ENCODE measurements around the gene RMP24.

The RMP24 gene

GRCh38 chr18:35933982-35934381, 38.5 kb upstream of the RMP24 start:
- intact Hi-C loops (cut with DNase I): no loop called here

DNA sequence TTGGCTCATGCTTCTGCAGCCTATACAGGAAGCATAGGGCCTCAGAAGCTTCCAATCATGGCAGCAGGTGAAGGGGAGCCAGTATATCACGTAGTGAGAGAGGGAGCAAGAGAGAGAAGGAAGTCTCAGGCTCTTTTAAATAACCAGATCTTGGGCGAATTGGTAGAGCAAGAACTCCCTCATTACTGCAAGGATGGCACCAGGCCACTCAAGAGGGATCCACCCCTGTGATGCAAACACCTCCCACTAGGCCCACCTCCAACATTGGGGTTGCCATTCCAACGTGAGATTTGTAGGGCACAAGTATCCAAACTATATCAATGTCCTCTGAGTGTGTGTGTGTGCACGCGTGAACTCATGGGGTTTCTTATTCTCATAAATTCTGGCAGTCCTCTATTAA, 37.6 kb upstream of the RMP24 start:
- intact Hi-C loops (cut with DNase I): no loop called here

More at GRCh38 chr18:35933982-35934381, 38.5 kb upstream of the RMP24 start:
- H3K4me3 ChIP-seq: no peak overlapping the region
- no peaks in the 10 kb centered on the region for H3K36me3 ChIP-seq
- no peaks in the 10 kb centered on the region for H3K9me3 ChIP-seq
- WGBS, 2 donors: 69 to 77% methylated on average over 8 of the region's 8 CpGs
- no peak for DNase-seq
- no peaks in the 10 kb centered on the region for H3K27me3 ChIP-seq
- no peaks in the 10 kb centered on the region for H3K4me1 ChIP-seq
- H3K27ac ChIP-seq: no peak overlapping the region
- no peak for TF ChIP-seq CTCF (IDR thresholded peaks at IDR 0.05)
- TF ChIP-seq EP300 (IDR thresholded peaks at IDR 0.05): no peak
- TF ChIP-seq POLR2A (IDR thresholded peaks at IDR 0.05): no peak
- TF ChIP-seq POLR2AphosphoS5 (IDR thresholded peaks at IDR 0.05): no peak

DNA sequence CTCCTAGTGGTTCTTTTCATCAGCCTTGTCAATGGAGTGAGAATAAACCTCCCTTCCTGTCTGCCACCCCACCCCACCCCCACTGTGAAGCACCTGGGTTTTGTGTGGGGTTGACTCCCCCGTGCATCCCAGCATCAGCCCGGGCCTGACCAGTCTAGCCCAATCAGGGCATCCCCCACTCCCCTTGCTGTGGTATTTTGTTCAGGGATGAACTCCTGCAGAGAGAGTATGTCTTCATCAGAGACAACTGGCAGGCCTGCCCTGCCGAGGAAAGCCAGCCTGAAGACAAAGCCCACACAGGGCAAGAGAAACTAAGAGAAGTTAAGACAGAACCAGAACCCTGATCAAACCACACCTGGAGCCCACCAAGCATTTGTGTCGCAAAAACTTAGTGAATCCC, 36.7 kb upstream of the RMP24 start:
- no peak for DNase-seq
- no peaks in the 10 kb centered on the region for H3K4me1 ChIP-seq
- H3K36me3 ChIP-seq: no peaks in the 10 kb centered on the region
- no peak overlapping the region for H3K27ac ChIP-seq
- H3K27me3 ChIP-seq: no peaks in the 10 kb centered on the region
- TF ChIP-seq POLR2A (IDR thresholded peaks at IDR 0.05): no peak
- TF ChIP-seq POLR2AphosphoS5 (IDR thresholded peaks at IDR 0.05): no peak
- no peak for TF ChIP-seq EP300 (IDR thresholded peaks at IDR 0.05)
- TF ChIP-seq CTCF (IDR thresholded peaks at IDR 0.05): no peak
- WGBS, 2 donors: 67 to 74% methylated on average over 4 of the region's 4 CpGs
- intact Hi-C loops (cut with DNase I): no loop called here
- no peaks in the 10 kb centered on the region for H3K9me3 ChIP-seq
- no peak overlapping the region for H3K4me3 ChIP-seq

More for the DNA sequence above, 37.6 kb upstream of the RMP24 start:
- Histone ChIP-seq H3K4me1 (no peaks in the 10 kb centered on the region), H3K4me3 (no peak overlapping the region), H3K27ac (no peak overlapping the region), H3K27me3 (no peaks in the 10 kb centered on the region), H3K9me3 (no peaks in the 10 kb centered on the region), H3K36me3 (no peaks in the 10 kb centered on the region)
- DNase-seq: no peak
- 70 to 82% methylated on average over 5 of the region's 5 CpGs for WGBS, 2 donors
- no peak for TF ChIP-seq EP300 (IDR thresholded peaks at IDR 0.05)
- no peak for TF ChIP-seq CTCF (IDR thresholded peaks at IDR 0.05)
- no peak for TF ChIP-seq POLR2A (IDR thresholded peaks at IDR 0.05)
- TF ChIP-seq POLR2AphosphoS5 (IDR thresholded peaks at IDR 0.05): no peak

DNA sequence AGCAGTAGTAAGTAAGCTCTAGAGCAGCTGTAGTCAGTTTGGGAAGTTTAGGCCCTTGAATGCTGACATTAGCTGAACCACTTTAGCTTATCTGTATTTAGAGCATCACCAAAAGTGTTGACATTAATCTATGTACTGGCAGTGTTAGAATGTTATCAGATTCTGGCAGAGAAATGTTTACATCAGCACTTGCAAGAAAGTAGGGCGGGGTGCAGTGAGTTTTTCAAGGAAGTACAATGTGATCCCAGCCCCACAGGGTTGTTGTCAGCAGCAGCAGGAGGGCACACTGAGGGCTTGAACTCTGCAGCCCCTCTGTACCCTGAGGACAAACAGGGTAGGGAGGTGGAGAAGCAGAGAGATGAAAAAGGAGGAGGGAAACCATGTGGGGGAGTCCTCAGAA, 35.5 kb upstream of the RMP24 start:
- Histone ChIP-seq H3K27me3 (no peaks in the 10 kb centered on the region), H3K36me3 (no peaks in the 10 kb centered on the region), H3K4me1 (no peaks in the 10 kb centered on the region), H3K4me3 (no peak overlapping the region), H3K27ac (no peak overlapping the region), H3K9me3 (no peaks in the 10 kb centered on the region)
- DNase-seq: no peak
- TF ChIP-seq CTCF (IDR thresholded peaks at IDR 0.05) (no peak), POLR2AphosphoS5 (IDR thresholded peaks at IDR 0.05) (no peak), EP300 (IDR thresholded peaks at IDR 0.05) (no peak)
- WGBS, 2 donors: 40 to 67% methylated on average over 1 of the region's 1 CpG
- intact Hi-C loops (cut with DNase I): no loop called here

- Histone ChIP-seq H3K27me3 (no peaks in the 10 kb centered on the region), H3K27ac (no peak overlapping the region), H3K36me3 (no peaks in the 10 kb centered on the region), H3K4me1 (no peaks in the 10 kb centered on the region), H3K9me3 (no peaks in the 10 kb centered on the region), H3K4me3 (no peak overlapping the region)
- TF ChIP-seq POLR2AphosphoS5 (IDR thresholded peaks at IDR 0.05): no peak
- no peak for TF ChIP-seq EP300 (IDR thresholded peaks at IDR 0.05)
- no peak for TF ChIP-seq CTCF (IDR thresholded peaks at IDR 0.05)
- TF ChIP-seq POLR2A (IDR thresholded peaks at IDR 0.05): no peak
- 62 to 81% methylated on average over 1 of the region's 1 CpG for WGBS, 2 donors
- intact Hi-C loops (cut with DNase I): no loop called here
- no peak for DNase-seq
Observed at GRCh38 chr18:35938158-35938557, 34.3 kb upstream of the RMP24 start.
